H9 (cell line): ENCODE measurements around the gene ARHGAP10. TPM values are rescaled to one million over a fixed set of nuclear protein-coding genes. Genes with fewer than 3 reads are reported as not detected.

Experiments
- DNase-seq: peaks from one replicate; pipeline ENCODE4 v3.0.0-alpha.2; 2017
- H2AFZ ChIP-seq: one replicate; pipeline ENCODE4 v1.6.1; 2013; ENCODE audit warnings: mild to moderate bottlenecking, low read length, control low read depth, moderate library complexity
- H2AK5ac ChIP-seq: 2 replicates; pipeline ENCODE4 v1.6.1; 2013; ENCODE audit warnings: low read length, control low read depth, mixed read lengths; ENCODE audit not compliant: insufficient read length
- H2BK120ac ChIP-seq: one replicate; pipeline ENCODE4 v1.6.1; 2013; ENCODE audit warnings: low read depth, mild to moderate bottlenecking, low read length, control low read depth, inconsistent platforms; ENCODE audit not compliant: poor library complexity, severe bottlenecking
- H2BK12ac ChIP-seq: 2 replicates; pipeline ENCODE4 v1.6.1; 2013; ENCODE audit warnings: low read length, control low read depth, mixed read lengths, low read depth; ENCODE audit not compliant: insufficient read length
- H2BK15ac ChIP-seq: 2 replicates; pipeline ENCODE4 v1.6.1; 2013; ENCODE audit warnings: low read depth, low read length, control low read depth
- H2BK20ac ChIP-seq: one replicate; pipeline ENCODE4 v1.6.1; 2013; ENCODE audit warnings: low read depth, mild to moderate bottlenecking, low read length, control low read depth, inconsistent platforms; ENCODE audit not compliant: poor library complexity, severe bottlenecking
- H2BK5ac ChIP-seq: 2 replicates; pipeline ENCODE4 v1.6.1; 2013; ENCODE audit warnings: low read length, control low read depth, mixed read lengths; ENCODE audit not compliant: insufficient read length
- H3K14ac ChIP-seq: 2 replicates; pipeline ENCODE4 v1.6.1; 2013; ENCODE audit warnings: low read length, control low read depth; ENCODE audit not compliant: insufficient read depth
- H3K18ac ChIP-seq: 2 replicates; pipeline ENCODE4 v1.6.1; 2013; ENCODE audit warnings: low read depth, mild to moderate bottlenecking, mixed read lengths, low read length, control low read depth; ENCODE audit not compliant: insufficient read length
- H3K23ac ChIP-seq: 2 replicates; pipeline ENCODE4 v1.6.1; 2013; ENCODE audit warnings: low read length, control low read depth, mixed read lengths, low read depth; ENCODE audit not compliant: insufficient read length
- H3K23me2 ChIP-seq: 2 replicates; pipeline ENCODE4 v1.6.1; 2013; ENCODE audit warnings: low read depth, mild to moderate bottlenecking, mixed read lengths, low read length, control low read depth; ENCODE audit not compliant: insufficient read length, poor library complexity, severe bottlenecking
- H3K27ac ChIP-seq: 2 replicates; pipeline ENCODE4 v1.5.1; 2013; ENCODE audit warnings: low read length, control low read depth, mixed read lengths, low read depth; ENCODE audit not compliant: insufficient read length
- H3K27me3 ChIP-seq: 2 replicates; pipeline ENCODE4 v1.6.1; 2013; ENCODE audit warnings: low read length, control low read depth, inconsistent platforms; ENCODE audit not compliant: insufficient read depth
- H3K4ac ChIP-seq: 2 replicates; pipeline ENCODE4 v1.6.1; 2013; ENCODE audit warnings: low read depth, mild to moderate bottlenecking, control low read depth, inconsistent platforms, low read length, moderate library complexity
- H3K4me1 ChIP-seq: 2 replicates; pipeline ENCODE4 v1.6.1; 2013; ENCODE audit warnings: low read length, control low read depth, inconsistent platforms; ENCODE audit not compliant: insufficient read depth
- H3K4me2 ChIP-seq: 2 replicates; pipeline ENCODE4 v1.6.1; 2013; ENCODE audit warnings: low read length, control low read depth, mixed read lengths; ENCODE audit not compliant: insufficient read length, insufficient read depth
- H3K56ac ChIP-seq: 2 replicates; pipeline ENCODE4 v1.6.1; 2013; ENCODE audit warnings: low read depth, mild to moderate bottlenecking, mixed read lengths, low read length, control low read depth; ENCODE audit not compliant: insufficient read length
- H3K79me1 ChIP-seq: 2 replicates; pipeline ENCODE4 v1.6.1; 2013; ENCODE audit warnings: low read depth, mild to moderate bottlenecking, moderate library complexity, low read length, control low read depth, inconsistent platforms; ENCODE audit not compliant: insufficient read depth, poor library complexity, severe bottlenecking
- H3K79me2 ChIP-seq: 2 replicates; pipeline ENCODE4 v1.6.1; 2013; ENCODE audit warnings: low read length, control low read depth, inconsistent platforms; ENCODE audit not compliant: insufficient read depth
- H3K9ac ChIP-seq: 2 replicates; pipeline ENCODE4 v1.6.1; 2013; ENCODE audit warnings: low read length, control low read depth, mixed read lengths; ENCODE audit not compliant: insufficient read length; ENCODE audit errors: extremely low read depth
- H3K9me3 ChIP-seq: one replicate; pipeline ENCODE4 v1.6.1; 2013; ENCODE audit warnings: low read depth, low read length, inconsistent platforms; ENCODE audit not compliant: control insufficient read depth
- H3T11ph ChIP-seq: one replicate; pipeline ENCODE4 v1.6.1; 2013; ENCODE audit warnings: mild to moderate bottlenecking, low read length, control low read depth, inconsistent platforms
- H4K20me1 ChIP-seq: one replicate; pipeline ENCODE4 v1.6.1; 2013; ENCODE audit not compliant: control insufficient read depth, insufficient read length, insufficient read depth
- H4K5ac ChIP-seq: 2 replicates; pipeline ENCODE4 v1.6.1; 2013; ENCODE audit warnings: low read depth, mild to moderate bottlenecking, mixed read lengths, low read length, control low read depth; ENCODE audit not compliant: insufficient read length
- H4K8ac ChIP-seq: replicated peaks from 2 replicates; pipeline ENCODE4 v1.6.1; 2013; ENCODE audit warnings: low read length, control low read depth, mixed read lengths, low read depth; ENCODE audit not compliant: insufficient read length
- H4K91ac ChIP-seq: 2 replicates; pipeline ENCODE4 v1.6.1; 2013; ENCODE audit warnings: low read depth, mild to moderate bottlenecking, moderate library complexity, mixed read lengths, low read length, control low read depth; ENCODE audit not compliant: insufficient read length
- H3K27ac Mint-ChIP-seq, 3 experiments: 2 replicates in 2 of 3; 3 replicates in 1 of 3; pipeline ENCODE4 v1.8.0; 2020 to 2021; ENCODE audit warnings: mixed read lengths in 3 of 3, mild to moderate bottlenecking in 1 of 3, moderate library complexity in 1 of 3
- H3K27me3 Mint-ChIP-seq: 2 replicates; pipeline ENCODE4 v1.8.0; 2021; ENCODE audit warnings: low read depth, mild to moderate bottlenecking, moderate library complexity, mixed read lengths
- H3K36me3 Mint-ChIP-seq, 3 experiments: 2 replicates in 2 of 3; 3 replicates in 1 of 3; pipeline ENCODE4 v1.8.0; 2020 to 2021; ENCODE audit warnings: low read depth in 3 of 3, mixed read lengths in 3 of 3; ENCODE audit not compliant: insufficient read depth in 1 of 3
- H3K4me1 Mint-ChIP-seq, 2 experiments: 2 replicates each; pipeline ENCODE4 v1.8.0; 2020; ENCODE audit warnings: mixed read lengths in 2 of 2
- H3K4me3 Mint-ChIP-seq, 2 experiments: 2 replicates in 1 of 2; 3 replicates in 1 of 2; pipeline ENCODE4 v1.8.0; 2020 to 2021; ENCODE audit warnings: mild to moderate bottlenecking in 2 of 2, mixed read lengths in 2 of 2, moderate library complexity in 1 of 2
- H3K9me3 Mint-ChIP-seq, 2 experiments: 2 replicates in 1 of 2; 3 replicates in 1 of 2; pipeline ENCODE4 v1.8.0; 2020; ENCODE audit warnings: mild to moderate bottlenecking in 2 of 2, mixed read lengths in 2 of 2, moderate library complexity in 1 of 2
- WGBS: extraction: QIAGEN DNeasy Blood & Tissue Kit; methylation state at CpG from one replicate; pipeline ENCODE4 v1.1.7; 2013; ENCODE audit warnings: missing lambda C conversion rate, low lambda C conversion rate, mixed read lengths; ENCODE audit not compliant: insufficient read length; ENCODE audit errors: extremely low coverage; 5-methylcytosine and 5-hydroxymethylcytosine counted together
- total RNA-seq: library from RNA; stranded (reverse); gene quantifications from 2 replicates; pipeline ENCODE4 v1.2.1, GENCODE V29; 2021
- TF ChIP-seq, protein P1 (sequence below): fragments of 200-600 bp; sonication (generic); conservative IDR thresholded peaks from 3 replicates; pipeline ENCODE4 v1.8.0; 2021; ENCODE audit warnings: antibody characterized with exemption, mild to moderate bottlenecking

Gene ARHGAP10
- total RNA-seq, 1 experiment from 2014 or later: 7.8 TPM

- Histone ChIP-seq H3K23me2 (no peaks in the 10 kb centered on the region), H3K79me1 (no peaks in the 10 kb centered on the region), H2AK5ac (no peak overlapping the region), H3T11ph (no peak overlapping the region), H3K56ac (no peak overlapping the region), H2AFZ (no peak overlapping the region), H3K27ac (no peak overlapping the region), H2BK20ac (no peak overlapping the region), H3K4me1 (no peaks in the 10 kb centered on the region), H4K5ac (no peak overlapping the region), H3K18ac (no peak overlapping the region), H4K20me1 (no peaks in the 10 kb centered on the region), H4K91ac (no peak overlapping the region), H3K23ac (no peak overlapping the region), H4K8ac (no peak overlapping the region), H3K4me2 (no peak overlapping the region), H3K9ac (no peak overlapping the region), H2BK12ac (no peak overlapping the region), H3K4ac (no peak overlapping the region), H3K27me3 (no peaks in the 10 kb centered on the region), H2BK5ac (no peak overlapping the region), H2BK120ac (no peak overlapping the region), H3K9me3 (no peaks in the 10 kb centered on the region), H2BK15ac (no peak overlapping the region), H3K14ac (no peak overlapping the region; the same call in 1 of the 2 replicates), H3K79me2 (no peaks in the 10 kb centered on the region)
- peaks cover 4% of the 10 kb centered on the region in 2 experiments for H3K4me1 Mint-ChIP-seq
- H3K4me3 Mint-ChIP-seq: no peak overlapping the region
- no peaks in the 10 kb centered on the region; a peak in 2 of 7 replicates for H3K36me3 Mint-ChIP-seq
- no CpG with 5 or more reads among the region's 3 CpGs for whole genome bisulfite sequencing
- no peaks in the 10 kb centered on the region for H3K9me3 Mint-ChIP-seq
- TF ChIP-seq, protein P1, sequence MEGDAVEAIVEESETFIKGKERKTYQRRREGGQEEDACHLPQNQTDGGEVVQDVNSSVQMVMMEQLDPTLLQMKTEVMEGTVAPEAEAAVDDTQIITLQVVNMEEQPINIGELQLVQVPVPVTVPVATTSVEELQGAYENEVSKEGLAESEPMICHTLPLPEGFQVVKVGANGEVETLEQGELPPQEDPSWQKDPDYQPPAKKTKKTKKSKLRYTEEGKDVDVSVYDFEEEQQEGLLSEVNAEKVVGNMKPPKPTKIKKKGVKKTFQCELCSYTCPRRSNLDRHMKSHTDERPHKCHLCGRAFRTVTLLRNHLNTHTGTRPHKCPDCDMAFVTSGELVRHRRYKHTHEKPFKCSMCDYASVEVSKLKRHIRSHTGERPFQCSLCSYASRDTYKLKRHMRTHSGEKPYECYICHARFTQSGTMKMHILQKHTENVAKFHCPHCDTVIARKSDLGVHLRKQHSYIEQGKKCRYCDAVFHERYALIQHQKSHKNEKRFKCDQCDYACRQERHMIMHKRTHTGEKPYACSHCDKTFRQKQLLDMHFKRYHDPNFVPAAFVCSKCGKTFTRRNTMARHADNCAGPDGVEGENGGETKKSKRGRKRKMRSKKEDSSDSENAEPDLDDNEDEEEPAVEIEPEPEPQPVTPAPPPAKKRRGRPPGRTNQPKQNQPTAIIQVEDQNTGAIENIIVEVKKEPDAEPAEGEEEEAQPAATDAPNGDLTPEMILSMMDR: no peak
- no peaks in the 10 kb centered on the region for H3K27me3 Mint-ChIP-seq
- DNase-seq: no peak
- no peak overlapping the region for H3K27ac Mint-ChIP-seq
Observed at GRCh38 chr4:147933779-147934178, 201.9 kb downstream of the ARHGAP10 start.
